ENCODE measurements around the gene BGLAP.

BGLAP gene

DNA sequence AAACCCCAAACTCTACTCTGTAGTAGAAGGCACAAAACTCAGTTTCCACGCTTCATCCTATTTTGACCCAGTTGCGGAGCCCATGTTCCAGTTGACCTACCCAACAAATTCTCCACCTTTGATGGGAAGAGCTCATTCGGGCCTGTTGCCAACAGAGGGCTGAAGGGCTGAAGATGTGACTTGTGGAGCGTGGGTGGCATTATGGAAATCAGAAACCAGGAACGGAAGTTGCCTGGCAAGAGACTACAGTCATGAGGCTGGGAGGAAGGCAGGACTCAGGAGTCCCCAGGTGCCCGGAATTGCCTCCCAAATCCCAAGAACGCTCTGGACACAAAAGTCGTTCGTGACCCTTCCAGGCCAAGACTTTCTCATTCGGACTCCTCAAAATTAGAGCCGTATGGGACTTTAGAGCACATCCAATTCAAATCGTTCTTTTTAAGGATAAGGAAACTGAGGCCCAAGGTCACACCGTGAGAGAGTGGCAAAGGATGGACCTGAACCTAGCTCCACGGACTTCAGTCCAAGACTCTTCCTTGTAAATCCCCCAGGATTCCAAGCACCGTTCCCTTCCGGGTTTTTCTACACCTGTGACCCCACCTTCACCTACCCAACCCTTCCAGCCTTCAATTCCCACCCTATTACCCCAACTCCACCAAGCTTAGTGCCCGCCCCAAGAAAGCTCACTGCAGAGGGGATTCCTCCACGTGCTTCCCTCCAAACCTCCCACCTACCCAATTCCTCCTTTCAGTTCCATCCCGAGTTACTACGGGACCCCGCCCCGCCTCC is 39.9 kb downstream of the BGLAP start:
- TF ChIP-seq EZH2 (IDR thresholded peaks at IDR 0.05; ENCODE audit: borderline replicate concordance, low read depth, low read length, severe bottlenecking), result no peak
- TF ChIP-seq, protein P1, sequence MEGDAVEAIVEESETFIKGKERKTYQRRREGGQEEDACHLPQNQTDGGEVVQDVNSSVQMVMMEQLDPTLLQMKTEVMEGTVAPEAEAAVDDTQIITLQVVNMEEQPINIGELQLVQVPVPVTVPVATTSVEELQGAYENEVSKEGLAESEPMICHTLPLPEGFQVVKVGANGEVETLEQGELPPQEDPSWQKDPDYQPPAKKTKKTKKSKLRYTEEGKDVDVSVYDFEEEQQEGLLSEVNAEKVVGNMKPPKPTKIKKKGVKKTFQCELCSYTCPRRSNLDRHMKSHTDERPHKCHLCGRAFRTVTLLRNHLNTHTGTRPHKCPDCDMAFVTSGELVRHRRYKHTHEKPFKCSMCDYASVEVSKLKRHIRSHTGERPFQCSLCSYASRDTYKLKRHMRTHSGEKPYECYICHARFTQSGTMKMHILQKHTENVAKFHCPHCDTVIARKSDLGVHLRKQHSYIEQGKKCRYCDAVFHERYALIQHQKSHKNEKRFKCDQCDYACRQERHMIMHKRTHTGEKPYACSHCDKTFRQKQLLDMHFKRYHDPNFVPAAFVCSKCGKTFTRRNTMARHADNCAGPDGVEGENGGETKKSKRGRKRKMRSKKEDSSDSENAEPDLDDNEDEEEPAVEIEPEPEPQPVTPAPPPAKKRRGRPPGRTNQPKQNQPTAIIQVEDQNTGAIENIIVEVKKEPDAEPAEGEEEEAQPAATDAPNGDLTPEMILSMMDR (IDR thresholded peaks at IDR 0.05; ENCODE audit: borderline replicate concordance, extremely low read depth, low read length, poor library complexity, severe bottlenecking), result no peak
- Histone ChIP-seq H3K4me1 (ENCODE audit: insufficient read depth, low read length) (peaks cover 37% of the 10 kb centered on the region), H4K20me1 (ENCODE audit: insufficient read depth, low read length) (peaks cover 42% of the 10 kb centered on the region), H3K79me2 (ENCODE audit: insufficient read depth, low read length) (peaks cover 70% of the 10 kb centered on the region), H3K27me3 (ENCODE audit: insufficient read depth, low read length, poor library complexity) (no peaks in the 10 kb centered on the region), H3K27ac (ENCODE audit: low read length) (peak overlapping the region; percentile 86), H3K9me3 (ENCODE audit: insufficient read depth, low read length, severe bottlenecking) (no peaks in the 10 kb centered on the region), H3K4me2 (ENCODE audit: insufficient read depth, low read length) (peak overlapping the region; percentile 92), H3K36me3 (ENCODE audit: insufficient read depth, low read length) (peaks cover 50% of the 10 kb centered on the region), H3K4me3 (ENCODE audit: low read depth in 1 of 2, low read length in 2 of 2) (peak overlapping the region; percentile 80 to 91), H2AFZ (ENCODE audit: low read depth, low read length) (peak overlapping the region; percentile 64), H3K9ac (ENCODE audit: low read depth, low read length) (peak overlapping the region; percentile 85)
- peak; percentile 24 for DNase-seq
- no peak for ATAC-seq (ENCODE audit: insufficient read depth, low read depth)

DNA sequence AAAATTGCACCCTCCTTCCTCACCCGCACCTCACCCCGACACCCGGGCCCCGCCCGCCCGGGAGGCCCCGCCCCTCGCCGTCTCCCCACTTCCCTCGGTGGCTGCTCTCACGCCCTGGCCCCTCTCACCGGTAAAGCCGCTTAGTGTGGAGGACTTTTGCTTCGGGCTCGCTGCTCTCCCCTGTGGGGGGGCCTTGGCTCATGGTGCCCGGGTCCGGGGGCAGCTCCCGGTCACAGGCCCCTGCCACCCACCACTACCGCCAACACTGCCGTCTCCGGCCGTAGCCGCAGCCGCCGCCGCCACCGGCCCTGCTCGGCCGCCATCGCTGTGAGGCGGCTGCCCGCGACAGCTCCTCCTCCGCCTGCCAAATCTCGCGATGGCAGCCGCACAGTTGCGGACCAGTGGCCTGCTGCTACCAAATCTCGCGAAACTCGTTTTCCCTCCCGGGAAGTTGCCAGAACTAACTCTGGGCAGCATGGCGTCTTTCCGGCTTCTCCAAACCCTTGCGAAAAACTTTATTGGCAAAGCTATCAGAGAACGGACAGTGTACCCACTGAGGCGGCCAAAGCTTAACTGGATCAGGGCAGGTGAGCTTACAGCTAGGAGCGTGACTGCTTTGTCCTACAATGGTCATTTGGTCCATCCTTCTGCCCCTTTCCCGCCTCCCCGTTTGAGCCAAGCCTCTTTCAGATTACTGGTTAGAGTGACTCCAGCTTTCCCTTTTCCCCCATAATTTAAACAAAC is 40.7 kb downstream of the BGLAP start, which contains the start of gene SMG5:
Gene SMG5, minus strand, starts transcription at position 347 of the 744 bp plus-strand sequence. Its CDS starts 145 bp downstream, at position 202.
- Histone ChIP-seq H3K4me3 (ENCODE audit: low read depth in 1 of 2, low read length in 2 of 2) (peak within 1 kb of the TSS; percentile 80 to 91), H3K9ac (ENCODE audit: low read depth, low read length) (peak within 1 kb of the TSS; percentile 85), H3K9me3 (ENCODE audit: insufficient read depth, low read length, severe bottlenecking) (no peaks in the 10 kb centered on the region), H3K4me2 (ENCODE audit: insufficient read depth, low read length) (peak within 1 kb of the TSS; percentile 92), H3K36me3 (ENCODE audit: insufficient read depth, low read length) (peaks cover 42% of the 10 kb centered on the region), H4K20me1 (ENCODE audit: insufficient read depth, low read length) (peaks cover 39% of the 10 kb centered on the region), H3K27me3 (ENCODE audit: insufficient read depth, low read length, poor library complexity) (no peaks in the 10 kb centered on the region), H3K4me1 (ENCODE audit: insufficient read depth, low read length) (peaks cover 37% of the 10 kb centered on the region), H3K79me2 (ENCODE audit: insufficient read depth, low read length) (peaks cover 70% of the 10 kb centered on the region), H2AFZ (ENCODE audit: low read depth, low read length) (peak within 1 kb of the TSS; percentile 93), H3K27ac (ENCODE audit: low read length) (peak within 1 kb of the TSS; percentile 86)
- TF ChIP-seq EZH2 (IDR thresholded peaks at IDR 0.05; ENCODE audit: borderline replicate concordance, low read depth, low read length, severe bottlenecking), result no peak
- TF ChIP-seq, protein P1 (IDR thresholded peaks at IDR 0.05; ENCODE audit: borderline replicate concordance, extremely low read depth, low read length, poor library complexity, severe bottlenecking), result no peak
- DNase-seq (peak; percentile 97), ATAC-seq (ENCODE audit: insufficient read depth, low read depth) (peak; percentile 95)

DNA sequence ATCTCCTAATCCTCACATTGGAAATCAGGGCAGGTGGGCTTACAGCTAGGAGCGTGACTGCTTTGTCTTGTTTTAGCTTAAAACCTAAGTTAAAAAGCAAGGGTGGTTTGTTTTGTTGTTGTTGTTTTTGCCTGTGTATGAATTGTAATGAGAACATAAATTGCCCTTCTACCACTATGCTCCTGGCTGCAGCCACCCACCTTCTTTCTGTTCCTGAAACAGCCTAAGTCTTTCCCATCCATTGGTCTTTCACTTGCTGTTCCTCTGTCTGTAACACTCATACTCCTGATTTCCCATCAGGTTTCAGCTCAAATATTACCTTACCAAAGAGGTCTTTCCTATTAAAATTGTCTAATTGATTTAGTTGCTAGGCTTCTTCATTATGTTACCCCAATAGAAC is 41.5 kb downstream of the BGLAP start:
- Histone ChIP-seq H3K36me3 (ENCODE audit: insufficient read depth, low read length) (peaks cover 34% of the 10 kb centered on the region), H2AFZ (ENCODE audit: low read depth, low read length) (peak overlapping the region; percentile 93), H3K4me3 (ENCODE audit: low read depth in 1 of 2, low read length in 2 of 2) (peak overlapping the region; percentile 80 to 91), H4K20me1 (ENCODE audit: insufficient read depth, low read length) (peaks cover 34% of the 10 kb centered on the region), H3K4me2 (ENCODE audit: insufficient read depth, low read length) (peak overlapping the region; percentile 92), H3K27me3 (ENCODE audit: insufficient read depth, low read length, poor library complexity) (no peaks in the 10 kb centered on the region), H3K79me2 (ENCODE audit: insufficient read depth, low read length) (peaks cover 62% of the 10 kb centered on the region), H3K27ac (ENCODE audit: low read length) (peak overlapping the region; percentile 83), H3K9me3 (ENCODE audit: insufficient read depth, low read length, severe bottlenecking) (no peaks in the 10 kb centered on the region), H3K9ac (ENCODE audit: low read depth, low read length) (peak overlapping the region; percentile 85), H3K4me1 (ENCODE audit: insufficient read depth, low read length) (peaks cover 37% of the 10 kb centered on the region)
- DNase-seq (no peak), ATAC-seq (ENCODE audit: insufficient read depth, low read depth) (no peak)
- TF ChIP-seq, protein P1 (IDR thresholded peaks at IDR 0.05; ENCODE audit: borderline replicate concordance, extremely low read depth, low read length, poor library complexity, severe bottlenecking), result no peak
- TF ChIP-seq EZH2 (IDR thresholded peaks at IDR 0.05; ENCODE audit: borderline replicate concordance, low read depth, low read length, severe bottlenecking), result no peak

Measured in DND-41 (cell line).